ENCODE data around the gene FLRT2.
A peak's percentile ranks its signal among the peaks of the same experiment; 100 is the strongest.

Gene FLRT2

DNA sequence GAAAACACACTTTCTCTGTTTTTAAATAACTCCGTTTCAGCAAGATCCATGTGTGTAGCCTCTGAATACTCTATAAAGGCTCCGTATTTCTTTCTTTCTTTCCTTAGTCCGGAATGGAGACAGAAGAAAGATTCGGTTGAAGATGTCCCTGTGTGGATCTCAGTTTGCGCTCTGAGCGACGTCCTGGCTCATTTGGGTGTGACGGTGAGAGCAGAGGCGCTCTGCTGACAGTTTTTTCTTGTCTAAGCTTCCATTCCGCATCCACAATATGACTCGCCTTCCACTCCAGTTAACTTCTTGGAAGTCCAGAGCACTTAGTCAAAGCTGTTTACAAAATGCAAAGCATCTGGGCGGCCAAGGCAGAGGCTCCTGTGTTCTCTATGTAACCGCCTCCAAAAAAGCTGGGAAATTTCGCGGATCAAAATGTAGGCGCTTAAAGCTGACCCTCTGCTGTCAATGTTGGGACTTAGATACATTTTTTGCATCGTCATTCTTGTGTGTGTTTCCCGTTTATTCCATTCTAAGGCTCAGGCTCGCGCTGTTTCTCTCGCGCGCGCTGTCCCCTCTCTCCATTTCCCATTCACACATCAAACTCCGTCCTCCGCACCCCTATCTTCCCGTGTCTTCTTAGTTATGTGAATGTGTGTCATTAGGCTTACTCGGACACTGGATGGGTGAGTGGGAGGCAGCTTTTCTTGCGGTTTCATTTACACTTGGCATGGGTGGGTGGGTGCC, 880 bp upstream of the FLRT2 start:
- TF ChIP-seq, protein P1, sequence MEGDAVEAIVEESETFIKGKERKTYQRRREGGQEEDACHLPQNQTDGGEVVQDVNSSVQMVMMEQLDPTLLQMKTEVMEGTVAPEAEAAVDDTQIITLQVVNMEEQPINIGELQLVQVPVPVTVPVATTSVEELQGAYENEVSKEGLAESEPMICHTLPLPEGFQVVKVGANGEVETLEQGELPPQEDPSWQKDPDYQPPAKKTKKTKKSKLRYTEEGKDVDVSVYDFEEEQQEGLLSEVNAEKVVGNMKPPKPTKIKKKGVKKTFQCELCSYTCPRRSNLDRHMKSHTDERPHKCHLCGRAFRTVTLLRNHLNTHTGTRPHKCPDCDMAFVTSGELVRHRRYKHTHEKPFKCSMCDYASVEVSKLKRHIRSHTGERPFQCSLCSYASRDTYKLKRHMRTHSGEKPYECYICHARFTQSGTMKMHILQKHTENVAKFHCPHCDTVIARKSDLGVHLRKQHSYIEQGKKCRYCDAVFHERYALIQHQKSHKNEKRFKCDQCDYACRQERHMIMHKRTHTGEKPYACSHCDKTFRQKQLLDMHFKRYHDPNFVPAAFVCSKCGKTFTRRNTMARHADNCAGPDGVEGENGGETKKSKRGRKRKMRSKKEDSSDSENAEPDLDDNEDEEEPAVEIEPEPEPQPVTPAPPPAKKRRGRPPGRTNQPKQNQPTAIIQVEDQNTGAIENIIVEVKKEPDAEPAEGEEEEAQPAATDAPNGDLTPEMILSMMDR (conservative IDR thresholded peaks at IDR 0.05; ENCODE audit: control insufficient read depth, insufficient read depth, low read depth, low read length): no peak
- DNase-seq (ENCODE audit: low read depth): peak; percentile 84
- peak overlapping the region; percentile 84 for H3K4me3 ChIP-seq (ENCODE audit: control insufficient read depth, low read depth, low read length)

DNA sequence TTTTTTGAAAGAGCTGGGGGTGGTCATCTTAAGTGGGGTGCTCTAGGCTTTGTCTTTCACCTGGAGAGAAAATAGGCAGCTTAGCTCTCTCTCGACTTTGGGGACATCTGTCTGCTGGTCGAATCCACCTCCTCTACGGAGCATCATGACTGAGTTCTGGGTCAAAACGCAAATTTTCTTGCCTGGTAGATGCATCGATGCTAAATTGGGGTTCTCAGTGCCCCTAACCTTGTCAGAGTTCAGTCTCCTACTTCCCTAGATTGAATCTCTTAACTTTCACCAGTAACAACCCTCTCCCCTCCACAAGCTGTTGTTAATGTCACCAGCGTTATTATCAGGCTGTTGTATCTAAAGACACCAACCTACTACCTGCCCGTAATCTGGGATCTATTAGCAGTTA, 682 bp downstream of the FLRT2 start:
- H3K4me3 ChIP-seq (ENCODE audit: control insufficient read depth, low read depth, low read length): peak overlapping the region; percentile 84
- DNase-seq (ENCODE audit: low read depth): no peak
- TF ChIP-seq, protein P1 (conservative IDR thresholded peaks at IDR 0.05; ENCODE audit: control insufficient read depth, insufficient read depth, low read depth, low read length): no peak

DNA sequence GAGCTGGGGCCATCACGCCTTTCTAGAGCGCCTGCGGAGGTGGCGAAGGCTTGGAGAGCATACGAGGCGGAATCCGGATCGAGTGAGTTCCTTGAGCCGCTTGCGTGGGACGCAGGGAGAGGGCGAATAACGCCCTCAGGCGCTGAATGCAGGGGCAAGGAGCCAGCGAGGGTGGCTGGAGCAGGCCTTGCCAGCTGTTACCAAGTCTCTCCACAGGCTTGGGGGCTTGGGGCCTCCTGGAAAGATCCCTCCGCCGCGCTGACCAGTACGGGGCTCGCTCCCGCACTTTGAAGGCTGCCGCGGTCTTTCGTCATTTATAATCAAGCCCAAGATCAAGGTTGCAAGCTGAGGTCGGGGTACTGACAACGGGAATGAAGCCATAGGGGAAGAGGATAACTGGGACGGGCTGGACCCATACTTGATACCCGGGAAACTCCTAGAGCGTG, 1.2 kb downstream of the FLRT2 start:
- H3K4me3 ChIP-seq (ENCODE audit: control insufficient read depth, low read depth, low read length): peak overlapping the region; percentile 84
- TF ChIP-seq, protein P1 (conservative IDR thresholded peaks at IDR 0.05; ENCODE audit: control insufficient read depth, insufficient read depth, low read depth, low read length): no peak
- DNase-seq (ENCODE audit: low read depth): peak; percentile 83

DNA sequence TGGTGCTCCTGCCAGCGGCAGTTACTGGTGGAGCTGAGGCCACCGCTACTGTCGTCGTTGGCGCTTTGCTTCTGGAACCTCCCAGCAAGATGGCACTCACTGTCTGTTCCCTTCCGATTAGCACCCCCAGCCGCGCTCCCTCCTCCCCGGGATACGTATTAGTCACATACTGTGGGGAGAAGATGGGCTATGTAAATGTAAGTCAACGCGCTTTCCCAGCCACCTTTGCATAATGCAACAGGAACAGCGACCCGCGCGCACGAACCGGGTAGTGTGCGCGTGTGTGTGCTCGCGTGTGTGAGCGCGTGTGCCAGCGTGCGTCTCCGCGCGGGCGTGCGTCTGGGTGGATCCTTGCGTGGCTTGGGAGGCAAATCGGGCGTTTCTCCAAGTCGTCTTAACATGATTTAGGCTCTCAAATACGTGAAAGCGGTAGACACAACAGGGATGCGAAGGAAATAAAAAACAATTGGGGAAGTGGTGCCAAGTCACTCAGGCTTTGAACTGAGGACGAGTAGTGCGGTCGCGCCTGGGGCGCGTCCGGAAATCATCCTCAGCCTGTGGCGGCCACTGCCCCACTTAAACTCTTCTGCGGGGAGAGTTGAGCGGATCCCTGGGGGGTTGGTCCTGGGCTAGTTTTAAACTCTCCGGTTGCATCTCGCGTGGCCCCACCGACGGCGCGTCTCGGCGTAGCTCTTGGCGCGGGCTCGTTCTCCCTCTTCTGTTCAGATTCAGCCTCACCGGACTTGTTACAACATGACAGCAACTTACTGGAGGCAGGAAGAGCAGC, 1.8 kb downstream of the FLRT2 start:
- H3K4me3 ChIP-seq (ENCODE audit: control insufficient read depth, low read depth, low read length): peak overlapping the region; percentile 84
- TF ChIP-seq, protein P1 (conservative IDR thresholded peaks at IDR 0.05; ENCODE audit: control insufficient read depth, insufficient read depth, low read depth, low read length): peak; percentile 27
- DNase-seq (ENCODE audit: low read depth): peak; percentile 85

DNA sequence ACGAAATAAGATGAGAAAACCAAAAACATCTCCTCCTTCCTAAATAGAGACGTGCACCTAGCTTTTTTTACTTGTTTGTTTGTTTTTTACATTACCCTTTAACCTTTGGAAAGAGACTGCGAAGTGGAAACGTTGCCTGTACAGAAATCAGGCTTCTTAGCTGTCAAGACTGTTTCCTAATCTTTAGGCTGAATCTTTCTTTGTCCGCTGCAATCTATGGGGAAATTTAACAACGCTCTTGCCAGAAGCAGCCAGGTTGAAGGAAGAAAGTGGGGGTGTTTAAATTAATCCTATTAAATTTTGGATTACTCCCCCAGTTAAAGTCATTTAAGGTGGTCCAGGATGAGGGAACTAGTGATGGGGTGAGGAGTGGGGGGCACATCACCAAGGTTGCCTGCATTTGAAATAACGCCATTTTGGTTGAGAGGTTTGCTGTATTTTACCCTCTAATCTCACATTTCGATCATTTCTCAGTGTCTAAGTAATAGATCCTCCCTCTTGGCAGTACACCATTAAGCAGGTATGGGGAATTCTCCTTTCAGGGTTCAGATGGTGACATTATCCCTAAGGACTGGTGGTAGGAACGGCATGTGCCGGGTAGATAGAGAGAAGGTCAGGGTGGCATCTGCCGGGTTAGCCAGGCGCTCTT, 2.6 kb downstream of the FLRT2 start:
- peak overlapping the region; percentile 84 for H3K4me3 ChIP-seq (ENCODE audit: control insufficient read depth, low read depth, low read length)
- no peak for DNase-seq (ENCODE audit: low read depth)
- TF ChIP-seq, protein P1 (conservative IDR thresholded peaks at IDR 0.05; ENCODE audit: control insufficient read depth, insufficient read depth, low read depth, low read length): no peak

DNA sequence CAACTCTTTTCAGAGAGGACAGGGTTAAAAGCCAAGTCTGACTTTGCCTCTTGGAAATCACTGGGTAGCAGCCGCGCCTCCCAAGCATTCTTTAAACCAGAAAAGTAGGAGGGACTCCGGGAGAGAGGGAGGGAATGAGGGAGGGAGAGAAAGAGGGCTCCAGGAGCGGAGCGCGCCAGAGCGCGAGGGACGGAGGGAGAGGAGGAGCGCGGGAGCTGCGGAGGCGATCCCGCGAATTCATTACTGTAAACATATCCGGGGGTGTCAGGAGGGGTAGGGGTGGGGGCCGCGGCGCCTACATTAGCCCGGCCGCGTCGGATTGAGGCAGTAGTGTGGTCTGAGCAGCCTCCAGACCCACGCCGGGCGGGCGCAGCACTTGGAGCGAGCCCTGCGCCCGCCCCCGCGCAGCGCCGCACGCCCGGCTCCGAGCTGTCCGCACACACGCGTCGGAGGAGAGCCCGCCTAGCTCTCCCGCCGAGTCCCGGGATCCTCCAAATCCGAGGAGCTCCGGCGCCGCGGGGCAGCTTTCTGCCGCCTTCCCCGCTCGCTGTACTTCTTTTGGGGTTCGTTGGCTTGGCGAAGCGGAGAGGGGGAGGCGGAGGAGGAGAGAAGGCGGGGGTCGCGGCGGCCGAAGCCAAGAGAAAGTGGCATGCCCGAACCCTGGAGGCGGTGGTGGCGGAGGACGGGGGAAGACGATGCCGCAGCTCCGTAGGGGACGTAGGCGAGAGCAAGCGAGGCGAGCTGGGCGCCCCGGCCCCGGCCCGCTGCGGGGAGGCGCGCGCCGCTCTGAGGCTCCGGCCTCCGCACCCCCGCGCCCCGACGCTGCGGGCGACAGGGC, 3.3 kb downstream of the FLRT2 start:
- H3K4me3 ChIP-seq (ENCODE audit: control insufficient read depth, low read depth, low read length): peak overlapping the region; percentile 84
- peak; percentile 91 for DNase-seq (ENCODE audit: low read depth)
- TF ChIP-seq, protein P1 (conservative IDR thresholded peaks at IDR 0.05; ENCODE audit: control insufficient read depth, insufficient read depth, low read depth, low read length): no peak
